Hindlimb muscle (tissue), 1 donor: Measurements from ENCODE around the gene VIPR2. TPM values are rescaled to one million over a fixed set of nuclear protein-coding genes. Genes with fewer than 3 reads are reported as not detected.
"Not testable (repeated sequence)": the region's sequence is repeated elsewhere in the genome, so short reads cannot be mapped to it uniquely, and the experiment has no call there.

Experiments used
- DNase-seq: peaks from one replicate; pipeline ENCODE4 v3.0.0-alpha.2; 2013
- polyA plus RNA-seq: library from polyadenylated mRNA; unstranded; fragments of 120-200 nt; gene quantifications from one replicate; pipeline ENCODE4 v1.2.1, GENCODE V29; 2013; ENCODE audit not compliant: insufficient read length

Gene VIPR2
- polyA plus RNA-seq, 1 donor, result 12.1 TPM

- no peak for DNase-seq
Observed at GRCh38 chr7:159088016-159088865, 56.4 kb downstream of the VIPR2 start.

GRCh38 chr7:159086301-159086925 is 58.3 kb downstream of the VIPR2 start:
- no peak for DNase-seq

GRCh38 chr7:159084069-159084801 is 60.4 kb downstream of the VIPR2 start:
- no peak for DNase-seq

- DNase-seq, result no peak
Observed at GRCh38 chr7:159083698-159084068, 61.0 kb downstream of the VIPR2 start.

GRCh38 chr7:159083001-159083697 is 61.5 kb downstream of the VIPR2 start:
- no peak for DNase-seq

GRCh38 chr7:159082075-159082474 is 62.6 kb downstream of the VIPR2 start:
- not testable (repeated sequence) for DNase-seq

- DNase-seq, result no peak
Observed at GRCh38 chr7:159078911-159079270, 65.8 kb downstream of the VIPR2 start.

- no peak for DNase-seq
Observed at GRCh38 chr7:159078193-159078910, 66.3 kb downstream of the VIPR2 start.

GRCh38 chr7:159076333-159076732 is 68.3 kb downstream of the VIPR2 start:
- no peak for DNase-seq

- DNase-seq, result no peak
Observed at GRCh38 chr7:159075563-159076238, 69.0 kb downstream of the VIPR2 start.

GRCh38 chr7:159071260-159071659 is 73.4 kb downstream of the VIPR2 start:
- DNase-seq, result no peak

- DNase-seq, result no peak
Observed at GRCh38 chr7:159070431-159071148, 74.1 kb downstream of the VIPR2 start.

GRCh38 chr7:159068893-159069448 is 75.7 kb downstream of the VIPR2 start:
- no peak for DNase-seq

GRCh38 chr7:159068488-159068811 is 76.2 kb downstream of the VIPR2 start:
- DNase-seq, result peak; percentile 84

- no peak for DNase-seq
Observed at GRCh38 chr7:159067576-159068487, 76.8 kb downstream of the VIPR2 start.

GRCh38 chr7:159066816-159067575 is 77.7 kb downstream of the VIPR2 start:
- no peak for DNase-seq

GRCh38 chr7:159065852-159066480 is 78.7 kb downstream of the VIPR2 start:
- DNase-seq, result no peak

GRCh38 chr7:159064816-159065510 is 79.7 kb downstream of the VIPR2 start:
- no peak for DNase-seq
